Suprapubic skin (tissue), 4 donors: ENCODE results near the gene ABCB6. TPM values are rescaled to one million over a fixed set of nuclear protein-coding genes. Genes with fewer than 3 reads are reported as not detected.

ENCODE experiments used
- DNase-seq, 2 donors: peaks; one replicate each; pipeline ENCODE4 v3.0.0-alpha.2; 2019; ENCODE audit warnings: low spot score in 2 of 2
- H3K27ac ChIP-seq: fragments of 200-600 bp; sonication (generic); one replicate; pipeline ENCODE4 v1.5.1; 2019
- H3K27me3 ChIP-seq: fragments of 200-600 bp; sonication (generic); one replicate; pipeline ENCODE4 v1.5.1; 2019
- H3K36me3 ChIP-seq: fragments of 200-600 bp; sonication (generic); one replicate; pipeline ENCODE4 v1.5.1; 2019
- H3K4me1 ChIP-seq: fragments of 200-600 bp; sonication (generic); one replicate; pipeline ENCODE4 v1.5.1; 2019
- H3K4me3 ChIP-seq: fragments of 200-600 bp; sonication (generic); one replicate; pipeline ENCODE4 v1.5.1; 2019; ENCODE audit warnings: mild to moderate bottlenecking
- H3K9me3 ChIP-seq: fragments of 200-600 bp; sonication (generic); one replicate; pipeline ENCODE4 v1.5.1; 2019
- CTCF ChIP-seq, 2 donors: fragments of 200-600 bp in 1 of 2; fragments of 450-650 bp in 1 of 2; sonication (generic) in 1 of 2; IDR thresholded peaks; one replicate each; pipeline ENCODE4 v1.5.1; 2016 to 2019; ENCODE audit warnings: antibody characterized with exemption in 2 of 2, mild to moderate bottlenecking in 1 of 2, moderate library complexity in 1 of 2
- EP300 ChIP-seq: sonication (generic); formaldehyde crosslinking; IDR thresholded peaks from one replicate; pipeline ENCODE4 v1.6.1; 2017; ENCODE audit warnings: antibody characterized with exemption
- POLR2A ChIP-seq, 2 donors: fragments of 450-650 bp; IDR thresholded peaks; one replicate each; pipeline ENCODE4 v1.6.1; 2017; ENCODE audit warnings: antibody characterized with exemption in 2 of 2, mild to moderate bottlenecking in 2 of 2, moderate library complexity in 2 of 2
- POLR2AphosphoS5 ChIP-seq, 3 donors: sonication (generic); formaldehyde crosslinking; IDR thresholded peaks; one replicate each; pipeline ENCODE4 v1.6.1; 2017; ENCODE audit warnings: antibody characterized with exemption in 3 of 3
- WGBS: methylation state at CpG from one replicate; pipeline ENCODE4 v1.1.5; 2018; 5-methylcytosine and 5-hydroxymethylcytosine counted together
- total RNA-seq, 4 donors: library from RNA; depleted of rRNA; stranded (reverse); fragments of >200 nt; gene quantifications; one replicate each; pipeline ENCODE4 v1.1.0, GENCODE V29; 2016

The ABCB6 gene
- total RNA-seq, 4 donors from 2014 or later: 16.3 to 24.0 (median 20.7) TPM

- peak overlapping the region; percentile 66 for H3K4me3 ChIP-seq
- H3K36me3 ChIP-seq: peaks cover 20% of the 10 kb centered on the region
- no peaks in the 10 kb centered on the region for H3K9me3 ChIP-seq
- 49% methylated on average over 4 of the region's 5 CpGs for WGBS
- H3K27me3 ChIP-seq: no peaks in the 10 kb centered on the region
- no peak for TF ChIP-seq POLR2AphosphoS5 (IDR thresholded peaks at IDR 0.05)
- no peak for TF ChIP-seq CTCF (IDR thresholded peaks at IDR 0.05)
- TF ChIP-seq EP300: no peak
- peak overlapping the region; percentile 83 for H3K27ac ChIP-seq
- peaks cover 79% of the 10 kb centered on the region for H3K4me1 ChIP-seq
- DNase-seq: no peak
Observed at GRCh38 chr2:219252084-219252483, 33.3 kb upstream of the ABCB6 start.

GRCh38 chr2:219251656-219252055 lies 32.9 kb upstream of the ABCB6 start:
- no peak for DNase-seq
- no peak for TF ChIP-seq CTCF (IDR thresholded peaks at IDR 0.05)
- no peak for TF ChIP-seq POLR2AphosphoS5 (IDR thresholded peaks at IDR 0.05)
- TF ChIP-seq POLR2A (IDR thresholded peaks at IDR 0.05): no peak
- TF ChIP-seq EP300: no peak
- WGBS: 66% methylated on average over 6 of the region's 6 CpGs
- H3K9me3 ChIP-seq: no peaks in the 10 kb centered on the region
- H3K36me3 ChIP-seq: peaks cover 20% of the 10 kb centered on the region
- peak overlapping the region; percentile 83 for H3K27ac ChIP-seq
- H3K4me1 ChIP-seq: peaks cover 83% of the 10 kb centered on the region
- H3K4me3 ChIP-seq: peak overlapping the region; percentile 66
- H3K27me3 ChIP-seq: no peaks in the 10 kb centered on the region

GRCh38 chr2:219250049-219250781 lies 31.5 kb upstream of the ABCB6 start:
- Histone ChIP-seq H3K4me1 (peaks cover 93% of the 10 kb centered on the region), H3K9me3 (no peaks in the 10 kb centered on the region), H3K27me3 (no peaks in the 10 kb centered on the region), H3K36me3 (peaks cover 20% of the 10 kb centered on the region), H3K27ac (peak overlapping the region; percentile 86), H3K4me3 (peak overlapping the region; percentile 23)
- no peak for DNase-seq
- no peak for TF ChIP-seq EP300
- no peak for TF ChIP-seq POLR2A (IDR thresholded peaks at IDR 0.05)
- TF ChIP-seq CTCF (IDR thresholded peaks at IDR 0.05): no peak
- TF ChIP-seq POLR2AphosphoS5 (IDR thresholded peaks at IDR 0.05): no peak
- 56% methylated on average over 17 of the region's 22 CpGs for WGBS

GRCh38 chr2:219249203-219249980 lies 30.6 kb upstream of the ABCB6 start:
- peak overlapping the region; percentile 23 for H3K4me3 ChIP-seq

More at GRCh38 chr2:219249203-219249980, 30.6 kb upstream of the ABCB6 start:
- H3K4me1 ChIP-seq: peaks cover 92% of the 10 kb centered on the region
- no peak for TF ChIP-seq CTCF (IDR thresholded peaks at IDR 0.05)
- TF ChIP-seq EP300: no peak
- no peak for TF ChIP-seq POLR2A (IDR thresholded peaks at IDR 0.05)
- peak in 2 of 3 donors; percentile 15 to 74 for TF ChIP-seq POLR2AphosphoS5 (IDR thresholded peaks at IDR 0.05)
- 14% methylated on average over 6 of the region's 7 CpGs for WGBS
- peaks cover 20% of the 10 kb centered on the region for H3K36me3 ChIP-seq
- peak; percentile 87 to 89 for DNase-seq
- H3K9me3 ChIP-seq: no peaks in the 10 kb centered on the region
- H3K27me3 ChIP-seq: no peaks in the 10 kb centered on the region
- H3K27ac ChIP-seq: peak overlapping the region; percentile 86
